ENCODE results near the gene GET3.
"Not testable (repeated sequence)": the region's sequence is repeated elsewhere in the genome, so short reads cannot be mapped to it uniquely, and the experiment has no call there.

The GET3 gene

GRCh38 chr19:12793290-12794195 lies 56.2 kb downstream of the GET3 start:
- DNase-seq, result peak; percentile 93

GRCh38 chr19:12794196-12794941 lies 57.1 kb downstream of the GET3 start:
- no peak for DNase-seq

GRCh38 chr19:12794971-12795381 lies 57.7 kb downstream of the GET3 start:
- DNase-seq, result no peak

GRCh38 chr19:12796146-12797071 lies 59.1 kb downstream of the GET3 start:
- peak; percentile 83 for DNase-seq

- no peak for DNase-seq
Observed at GRCh38 chr19:12797141-12797587, 59.9 kb downstream of the GET3 start.

GRCh38 chr19:12797607-12798006 lies 60.3 kb downstream of the GET3 start:
- not testable (repeated sequence) for DNase-seq
